ENCODE measurements around the gene PTPRK. TPM values are rescaled to one million over a fixed set of nuclear protein-coding genes. Genes with fewer than 3 reads are reported as not detected.

The PTPRK gene
- total and polyA plus RNA-seq, 2 of the 13 experiments (the other 11 are each of a cell fraction or from before 2014, with no cell fraction given) = 43.6 to 98.3 TPM

- peak overlapping the region; percentile 81 for H3K9ac ChIP-seq (ENCODE audit: insufficient read depth, low read depth, low read length)
- DNase-seq (ENCODE audit: low spot score) = peak; percentile 97
- peak; percentile 33; the same call in 1 of the 2 replicates for TF ChIP-seq KMT2B (CRISPR knock-in tag; IDR thresholded peaks at IDR 0.05)
- TF ChIP-seq NR2F6 (IDR thresholded peaks at IDR 0.05) = peak; percentile 12; the same call in 1 of the 2 replicates
- TF ChIP-seq NR2F6 (CRISPR knock-in tag; IDR thresholded peaks at IDR 0.05) = 0 out of 2 replicates have a peak, but pooled peaks have one; percentile 17
- no peak for TF ChIP-seq HNF1A (IDR thresholded peaks at IDR 0.05; ENCODE audit: low read depth)
- TF ChIP-seq HNF1A (CRISPR knock-in tag; IDR thresholded peaks at IDR 0.05; ENCODE audit: borderline replicate concordance) = peak; percentile 57; the same call in 1 of the 2 replicates
- TF ChIP-seq PHF5A (CRISPR knock-in tag; IDR thresholded peaks at IDR 0.05; ENCODE audit: low read depth, unreplicated experiment) = no peak
- TF ChIP-seq SAP130 (CRISPR knock-in tag; IDR thresholded peaks at IDR 0.05; ENCODE audit: low read depth) = peak; percentile 80
- peak; percentile 48 for TF ChIP-seq RCOR2 (CRISPR knock-in tag; IDR thresholded peaks at IDR 0.05)
- TF ChIP-seq THYN1 (CRISPR knock-in tag; IDR thresholded peaks at IDR 0.05; ENCODE audit: borderline replicate concordance, low read depth) = no peak
- peak; percentile 97 for TF ChIP-seq ZNF644 (CRISPR knock-in tag; IDR thresholded peaks at IDR 0.05; ENCODE audit: low read depth)
- TF ChIP-seq GATAD2A (CRISPR knock-in tag; IDR thresholded peaks at IDR 0.05) = peak; percentile 86
- peak; percentile 48; the same call in 1 of the 2 replicates for TF ChIP-seq HMG20A (CRISPR knock-in tag; IDR thresholded peaks at IDR 0.05; ENCODE audit: borderline replicate concordance)
- TF ChIP-seq ZNF687 (CRISPR knock-in tag; IDR thresholded peaks at IDR 0.05) = peak; percentile 53
- peak in 1 of 2 experiments; percentile 85; a peak in 2 of 4 replicates for TF ChIP-seq ATF4 (CRISPR knock-in tag; IDR thresholded peaks at IDR 0.05)
- TF ChIP-seq ASH2L (IDR thresholded peaks at IDR 0.05; ENCODE audit: insufficient read length, low read depth, low read length) = no peak
- peak; percentile 64; the same call in 1 of the 2 replicates for TF ChIP-seq HOXA5 (CRISPR knock-in tag; IDR thresholded peaks at IDR 0.05)
These were observed 11.7 kb downstream of the PTPRK start for GRCh38 chr6:128508588-128509296.

More at GRCh38 chr6:128508588-128509296, 11.7 kb downstream of the PTPRK start:
- no TSS peak for BruUV-seq (replicated peaks)
- FAIRE-seq (no peak), ATAC-seq (peak; percentile 71)
- Histone ChIP-seq H2AFZ (ENCODE audit: low read length) (no peak overlapping the region), H3K9me3 (ENCODE audit: low read length) (no peaks in the 10 kb centered on the region), H3K27me3 (ENCODE audit: control insufficient read depth in 1 of 2, insufficient read depth in 2 of 2, low read length in 2 of 2) (no peaks in the 10 kb centered on the region), H3K4me3 (replicated peaks in 1 of 3; ENCODE audit: insufficient read depth in 1 of 3, low read depth in 2 of 3, low read length in 3 of 3) (peak overlapping the region; percentile 17 to 66 (median 55); a peak in 5 of 6 replicates), H3K36me3 (replicated peaks in 1 of 2; ENCODE audit: control insufficient read depth in 1 of 2, insufficient read depth in 2 of 2, low read length in 2 of 2) (no peaks in the 10 kb centered on the region; a peak in 1 of 5 replicates), H3K27ac (ENCODE audit: extremely low read length, insufficient read depth, low read length) (peak overlapping the region; percentile 98), H3K4me1 (ENCODE audit: insufficient read depth, low read length) (peaks cover 96% of the 10 kb centered on the region), H3K4me2 (ENCODE audit: low read depth, low read length) (peak overlapping the region; percentile 99), H4K20me1 (ENCODE audit: insufficient read depth, low read length) (no peaks in the 10 kb centered on the region), H3K79me2 (ENCODE audit: insufficient read depth, low read length) (peaks cover 83% of the 10 kb centered on the region)
- intact Hi-C loops (cut with micrococcal nuclease; ENCODE audit: unreplicated experiment) (loop anchor here (1.0 to 5.0 kb wide), 2 partner anchors 12 to 41 kb away; partner anchors contain the start of gene PTPRK), in situ Hi-C loops (cut with HindIII; ENCODE audit: extremely low pct_ligation_motif_present, low pct_unique_long_range_greater_than_20kb) (no loop called here)
- 13% methylated on average over 15 of the region's 15 CpGs for WGBS (ENCODE audit: low lambda C conversion rate)
- ChIA-PET CTCF (ENCODE audit: low intra/inter-chr PET ratio, low total read pairs) (no interaction called here), POLR2A (interaction anchor here (0.8 to 4.6 kb wide), 6 partner anchors 10 to 446 kb away, joined by 4 to 134 read pairs (median 10); partner anchors contain the start of gene PTPRK)

All from HepG2 (cell line).